Immature natural killer cell (primary cell): Measurements from ENCODE around the gene TIMM17A. TPM values are rescaled to one million over a fixed set of nuclear protein-coding genes. Genes with fewer than 3 reads are reported as not detected.

Source experiments
- DNase-seq, 3 donors: peaks; one replicate each; pipeline ENCODE4 v3.0.0; 2022; ENCODE audit warnings: mixed read lengths in 1 of 3
- H3K27ac Mint-ChIP-seq, 6 donors: one replicate each; pipeline ENCODE4 v1.8.0; 2020; ENCODE audit warnings: mixed read lengths in 6 of 6, mild to moderate bottlenecking in 5 of 6, inconsistent platforms in 4 of 6, moderate library complexity in 3 of 6
- H3K27me3 Mint-ChIP-seq, 3 donors: one replicate each; pipeline ENCODE4 v1.8.0; 2020 to 2021; ENCODE audit warnings: low read depth in 3 of 3, mild to moderate bottlenecking in 3 of 3, mixed read lengths in 3 of 3, moderate library complexity in 3 of 3, inconsistent platforms in 1 of 3
- H3K36me3 Mint-ChIP-seq, 3 donors: one replicate each; pipeline ENCODE4 v1.8.0; 2020; ENCODE audit warnings: mixed read lengths in 3 of 3, inconsistent platforms in 2 of 3, mild to moderate bottlenecking in 2 of 3
- H3K4me1 Mint-ChIP-seq, 2 donors: one replicate each; pipeline ENCODE4 v1.8.0; 2020; ENCODE audit warnings: inconsistent platforms in 2 of 2, mild to moderate bottlenecking in 2 of 2, mixed read lengths in 2 of 2, moderate library complexity in 1 of 2
- H3K4me3 Mint-ChIP-seq, 5 donors: one replicate each; pipeline ENCODE4 v1.8.0; 2020; ENCODE audit warnings: mild to moderate bottlenecking in 5 of 5, mixed read lengths in 5 of 5, inconsistent platforms in 3 of 5, moderate library complexity in 3 of 5
- H3K9me3 Mint-ChIP-seq, 6 donors: one replicate each; pipeline ENCODE4 v1.8.0; 2020; ENCODE audit warnings: mild to moderate bottlenecking in 6 of 6, mixed read lengths in 6 of 6, inconsistent platforms in 4 of 6, moderate library complexity in 3 of 6
- polyA plus RNA-seq, 3 donors: library from polyadenylated mRNA; unstranded; fragments of 300-500 nt; fragmentation: Illumina TruSeq; gene quantifications; one replicate each; pipeline ENCODE4 v1.2.3, GENCODE V29; 2021

Gene TIMM17A
- polyA plus RNA-seq, 3 donors from 2014 or later: 34.3 to 42.9 (median 34.7) TPM

DNA sequence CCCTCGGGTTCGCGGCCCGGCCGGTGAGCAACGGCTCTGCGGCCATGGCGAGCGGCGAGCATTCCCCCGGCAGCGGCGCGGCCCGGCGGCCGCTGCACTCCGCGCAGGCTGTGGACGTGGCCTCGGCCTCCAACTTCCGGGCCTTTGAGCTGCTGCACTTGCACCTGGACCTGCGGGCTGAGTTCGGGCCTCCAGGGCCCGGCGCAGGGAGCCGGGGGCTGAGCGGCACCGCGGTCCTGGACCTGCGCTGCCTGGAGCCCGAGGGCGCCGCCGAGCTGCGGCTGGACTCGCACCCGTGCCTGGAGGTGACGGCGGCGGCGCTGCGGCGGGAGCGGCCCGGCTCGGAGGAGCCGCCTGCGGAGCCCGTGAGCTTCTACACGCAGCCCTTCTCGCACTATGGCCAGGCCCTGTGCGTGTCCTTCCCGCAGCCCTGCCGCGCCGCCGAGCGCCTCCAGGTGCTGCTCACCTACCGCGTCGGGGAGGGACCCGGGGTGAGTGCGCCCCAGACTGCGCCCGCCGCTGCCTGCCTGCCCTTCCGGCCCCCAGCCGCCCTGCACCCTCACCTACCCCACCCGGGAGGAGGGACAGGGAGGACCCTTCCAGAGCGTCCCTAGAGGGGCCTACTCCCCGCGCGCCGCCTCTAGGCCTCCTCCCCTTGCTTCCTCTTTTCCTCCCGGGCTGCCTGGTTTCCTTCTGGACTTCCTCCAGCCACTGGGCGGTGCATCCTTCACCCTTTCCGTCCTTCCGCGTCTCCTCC, 27.5 kb downstream of the TIMM17A start, which contains the start of gene RNPEP:
Gene RNPEP (plus strand): TSS at position 26 of the 757 bp plus-strand sequence. CDS start 19 bp downstream, at position 45.
- H3K9me3 Mint-ChIP-seq: no peaks in the 10 kb centered on the region
- peak within 1 kb of the TSS; percentile 94 to 99 (median 98) for H3K4me3 Mint-ChIP-seq
- peaks cover 3 to 6% (median 4%) of the 10 kb centered on the region in 3 donors for H3K27me3 Mint-ChIP-seq
- peak within 1 kb of the TSS; percentile 90 to 99 (median 92) for H3K27ac Mint-ChIP-seq
- peaks cover 24 to 33% of the 10 kb centered on the region in 2 donors for H3K4me1 Mint-ChIP-seq
- DNase-seq: peak; percentile 52 to 69 (median 67)
- no peaks in the 10 kb centered on the region for H3K36me3 Mint-ChIP-seq

DNA sequence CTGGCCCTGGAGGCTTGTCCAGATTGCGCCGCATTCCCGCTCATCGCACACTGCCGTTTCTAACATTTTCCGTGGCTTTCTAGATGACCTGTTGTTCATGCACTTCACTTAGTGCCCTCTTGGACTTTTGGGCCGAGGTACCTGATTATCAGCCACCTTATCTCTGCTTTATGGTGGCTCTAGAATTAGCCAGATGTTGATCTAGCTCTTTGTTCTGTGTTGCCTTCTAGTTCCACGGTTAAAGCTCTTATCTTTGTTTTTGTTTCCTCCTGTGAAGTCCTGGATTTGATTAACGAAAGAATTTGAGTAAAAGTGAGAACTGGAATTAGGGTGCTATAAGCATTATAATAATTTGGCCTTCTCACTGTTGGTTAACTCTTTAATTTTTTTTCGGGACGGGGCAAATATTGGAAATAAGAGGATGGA, 28.1 kb downstream of the TIMM17A start:
- no peak for DNase-seq
- no peaks in the 10 kb centered on the region for H3K9me3 Mint-ChIP-seq
- H3K4me1 Mint-ChIP-seq: peaks cover 24 to 33% of the 10 kb centered on the region in 2 donors

DNA sequence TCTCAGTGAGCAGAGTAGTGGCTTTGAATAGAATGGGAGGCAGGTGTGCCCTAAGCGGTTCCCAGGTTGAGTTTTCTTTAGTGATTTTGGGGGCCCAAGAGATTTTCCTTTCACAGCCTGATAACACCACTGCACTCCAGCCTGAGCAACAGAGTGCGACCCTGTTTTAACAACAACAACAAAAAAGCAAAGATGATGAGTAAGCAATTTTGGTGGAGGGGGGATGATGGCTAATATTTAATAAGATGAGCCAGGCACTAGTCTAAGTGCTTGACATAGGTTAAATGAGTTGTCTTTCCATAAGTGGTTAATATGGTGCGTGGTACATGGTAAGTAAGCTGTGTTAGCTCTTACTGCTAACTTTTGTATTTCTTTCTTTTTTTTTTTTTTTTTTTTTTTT, 29.1 kb downstream of the TIMM17A start:
- Mint-ChIP-seq H3K9me3 (no peaks in the 10 kb centered on the region), H3K27ac (peak overlapping the region in 5 of 6 donors; percentile 20 to 90 (median 53)), H3K27me3 (peaks cover 2 to 5% (median 4%) of the 10 kb centered on the region in 3 donors), H3K4me1 (peaks cover 24 to 33% of the 10 kb centered on the region in 2 donors), H3K4me3 (peak overlapping the region in 4 of 5 donors; percentile 0 to 99 (median 18)), H3K36me3 (peaks cover 0 to 3% (median 0%) of the 10 kb centered on the region in 3 donors)
- DNase-seq: no peak

More for the DNA sequence above, 28.1 kb downstream of the TIMM17A start:
- H3K36me3 Mint-ChIP-seq: no peaks in the 10 kb centered on the region
- H3K4me3 Mint-ChIP-seq: peak overlapping the region; percentile 93 to 99 (median 98)
- peaks cover 3 to 6% (median 4%) of the 10 kb centered on the region in 3 donors for H3K27me3 Mint-ChIP-seq
- H3K27ac Mint-ChIP-seq: peak overlapping the region; percentile 89 to 99 (median 91)

- H3K9me3 Mint-ChIP-seq: no peaks in the 10 kb centered on the region
- H3K36me3 Mint-ChIP-seq: peaks cover 5 to 9% (median 5%) of the 10 kb centered on the region in 3 donors
- DNase-seq: no peak
- H3K27ac Mint-ChIP-seq: peak overlapping the region in 1 of 6 donors; percentile 24
- peaks cover 24 to 33% of the 10 kb centered on the region in 2 donors for H3K4me1 Mint-ChIP-seq
- peak overlapping the region in 1 of 5 donors; percentile 21 for H3K4me3 Mint-ChIP-seq
- H3K27me3 Mint-ChIP-seq: peaks cover 2 to 5% (median 4%) of the 10 kb centered on the region in 3 donors
Measured at GRCh38 chr1:201985355-201985754, 30.1 kb downstream of the TIMM17A start.

DNA sequence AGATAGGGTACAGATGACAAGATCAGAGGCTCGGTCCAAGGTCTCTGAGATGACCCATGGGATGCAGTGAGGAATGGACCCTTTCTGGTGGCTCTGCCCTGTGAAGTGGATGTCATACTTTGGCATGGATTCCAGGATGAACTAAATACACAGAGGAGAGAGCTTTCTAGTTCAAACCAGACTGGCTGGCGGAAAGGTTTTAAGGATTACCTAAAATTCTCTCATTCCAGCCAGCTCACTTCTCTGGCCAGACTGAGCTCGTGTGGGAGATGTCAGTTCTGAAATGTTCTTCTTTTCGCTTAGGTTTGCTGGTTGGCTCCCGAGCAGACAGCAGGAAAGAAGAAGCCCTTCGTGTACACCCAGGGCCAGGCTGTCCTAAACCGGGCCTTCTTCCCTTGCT, 33.3 kb downstream of the TIMM17A start:
- Mint-ChIP-seq H3K4me1 (peaks cover 10 to 16% of the 10 kb centered on the region in 2 donors), H3K36me3 (peaks cover 21 to 26% (median 22%) of the 10 kb centered on the region in 3 donors), H3K4me3 (no peak overlapping the region), H3K9me3 (no peaks in the 10 kb centered on the region), H3K27me3 (peaks cover 0 to 2% (median 0%) of the 10 kb centered on the region in 3 donors), H3K27ac (no peak overlapping the region)
- DNase-seq: no peak

DNA sequence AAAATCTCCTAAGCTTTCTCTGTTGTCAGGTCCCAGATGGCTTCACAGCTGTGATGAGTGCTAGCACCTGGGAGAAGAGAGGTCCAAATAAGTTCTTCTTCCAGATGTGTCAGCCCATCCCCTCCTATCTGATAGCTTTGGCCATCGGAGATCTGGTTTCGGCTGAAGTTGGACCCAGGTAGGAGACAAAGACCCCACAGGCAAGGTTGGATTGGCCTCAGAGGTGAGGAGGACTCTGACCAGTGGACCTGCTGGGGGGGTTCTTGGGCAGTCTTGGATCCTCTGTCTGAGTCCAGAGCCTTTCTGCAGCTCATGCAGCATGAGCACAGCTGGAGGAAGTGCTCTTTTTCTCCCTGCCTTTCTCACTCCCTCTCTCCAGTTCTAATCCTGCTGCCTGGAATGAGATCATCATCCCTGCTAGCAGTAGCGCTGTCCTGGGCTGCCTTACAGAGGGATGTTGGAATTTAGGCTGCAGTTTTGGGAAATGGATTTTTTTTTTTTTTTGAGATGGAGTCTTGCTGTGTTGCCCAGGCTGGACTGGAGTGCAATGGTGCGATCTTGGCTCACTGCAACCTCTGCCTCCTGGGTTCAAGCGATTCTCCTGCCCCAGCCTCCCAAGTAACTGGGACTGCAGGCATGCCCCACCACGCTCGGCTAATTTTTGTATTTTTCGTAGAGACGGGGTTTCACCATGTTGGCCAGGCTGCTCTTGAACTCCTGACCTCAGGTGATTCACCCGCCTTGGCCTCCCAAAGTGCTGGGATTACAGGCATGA, 34.2 kb downstream of the TIMM17A start:
- no peak overlapping the region for H3K4me3 Mint-ChIP-seq
- no peak for DNase-seq
- H3K4me1 Mint-ChIP-seq: peaks cover 3 to 7% of the 10 kb centered on the region in 2 donors
- no peak overlapping the region for H3K27ac Mint-ChIP-seq
- no peaks in the 10 kb centered on the region for H3K9me3 Mint-ChIP-seq
- peaks cover 28 to 33% (median 30%) of the 10 kb centered on the region in 3 donors for H3K36me3 Mint-ChIP-seq
- peaks cover 0 to 2% (median 0%) of the 10 kb centered on the region in 3 donors for H3K27me3 Mint-ChIP-seq

- peaks cover 0 to 2% (median 0%) of the 10 kb centered on the region in 3 donors for H3K27me3 Mint-ChIP-seq
- peaks cover 28 to 39% (median 30%) of the 10 kb centered on the region in 3 donors for H3K36me3 Mint-ChIP-seq
- peaks cover under 1 to 5% of the 10 kb centered on the region in 2 donors for H3K4me1 Mint-ChIP-seq
- H3K27ac Mint-ChIP-seq: no peak overlapping the region
- H3K4me3 Mint-ChIP-seq: no peak overlapping the region
- no peak for DNase-seq
- no peaks in the 10 kb centered on the region for H3K9me3 Mint-ChIP-seq
Measured at GRCh38 chr1:201990427-201990826, 35.1 kb downstream of the TIMM17A start.

DNA sequence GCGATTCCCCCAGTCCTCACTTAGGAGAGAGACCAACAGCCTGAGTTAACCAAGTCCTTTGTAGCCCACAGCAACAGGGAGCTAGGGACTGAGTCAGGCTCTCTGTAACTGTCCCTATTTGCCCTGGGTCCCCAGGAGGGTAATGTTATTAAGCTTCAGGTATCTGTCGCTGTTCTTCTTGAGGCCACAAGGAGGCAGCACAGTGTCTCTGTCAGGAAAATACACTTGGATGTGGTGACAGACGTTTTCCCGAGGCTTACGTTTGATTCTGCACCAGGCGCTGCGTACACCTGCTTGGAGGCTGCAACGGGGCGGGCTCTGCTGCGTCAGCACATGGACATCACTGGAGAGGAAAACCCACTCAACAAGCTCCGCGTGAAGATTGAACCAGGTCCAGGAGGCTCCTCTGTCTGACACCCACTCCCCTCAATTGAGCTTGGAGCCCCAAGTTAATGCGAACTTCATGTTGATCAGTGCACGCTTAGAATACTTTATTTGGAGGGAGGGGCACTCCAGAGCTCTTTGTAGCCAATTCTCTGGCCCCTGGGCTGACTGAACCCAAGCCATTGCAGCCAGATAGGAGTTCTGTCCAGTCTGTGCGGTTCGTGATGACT, 44.4 kb downstream of the TIMM17A start:
- Mint-ChIP-seq H3K4me1 (no peaks in the 10 kb centered on the region), H3K27me3 (peaks cover 0 to 7% (median 0%) of the 10 kb centered on the region in 3 donors), H3K27ac (no peak overlapping the region), H3K9me3 (no peaks in the 10 kb centered on the region), H3K4me3 (no peak overlapping the region), H3K36me3 (peaks cover 25 to 62% (median 46%) of the 10 kb centered on the region in 3 donors)
- peak in 2 of 3 donors; percentile 11 to 18 for DNase-seq

DNA sequence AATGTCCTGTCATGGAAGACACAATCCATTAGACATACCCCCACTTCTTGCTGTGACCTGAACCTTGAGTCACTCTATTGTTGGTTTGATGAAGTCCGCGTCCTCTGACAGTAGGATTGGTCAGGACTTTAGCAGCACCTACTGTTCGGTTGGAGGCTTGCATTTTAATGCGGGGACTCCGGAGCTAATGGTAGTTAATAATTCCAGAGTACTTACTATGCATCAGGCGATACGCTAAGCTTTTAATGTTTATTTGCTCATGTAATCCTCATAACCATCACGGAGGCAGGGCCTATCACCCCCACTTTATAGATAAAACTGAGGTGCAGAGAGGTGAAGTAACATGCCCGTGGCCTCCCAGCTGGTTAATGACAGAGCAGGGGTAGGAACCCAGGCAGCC, 47.2 kb downstream of the TIMM17A start:
- DNase-seq: no peak
- Mint-ChIP-seq H3K36me3 (peaks cover 25 to 62% (median 43%) of the 10 kb centered on the region in 3 donors), H3K27ac (no peak overlapping the region), H3K4me3 (no peak overlapping the region), H3K4me1 (no peaks in the 10 kb centered on the region), H3K27me3 (peaks cover 0 to 7% (median 0%) of the 10 kb centered on the region in 3 donors), H3K9me3 (no peaks in the 10 kb centered on the region)

DNA sequence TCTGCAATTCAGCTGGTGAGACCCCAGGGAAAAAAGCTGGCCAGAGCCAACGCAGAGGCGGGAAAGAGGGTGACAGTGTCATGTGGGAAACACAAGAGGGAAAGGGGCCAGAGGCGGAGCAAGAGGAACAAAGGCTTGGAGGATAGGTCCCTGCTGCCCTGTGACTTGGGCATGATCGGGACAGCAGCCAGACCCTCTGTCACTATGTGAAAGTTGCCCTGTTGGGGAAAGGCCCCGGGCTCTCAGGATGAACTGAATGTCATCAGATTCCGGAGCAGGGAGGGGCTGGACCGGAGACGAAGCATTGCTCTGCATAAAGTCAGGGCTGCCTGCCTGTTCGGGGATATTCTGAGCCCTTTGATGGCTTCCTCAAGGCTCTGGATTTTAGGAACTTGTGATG, 49.4 kb downstream of the TIMM17A start:
- no peak for DNase-seq
- Mint-ChIP-seq H3K4me3 (no peak overlapping the region), H3K36me3 (peaks cover 28 to 57% (median 41%) of the 10 kb centered on the region in 3 donors), H3K27me3 (peaks cover 0 to 6% (median 2%) of the 10 kb centered on the region in 3 donors), H3K4me1 (peaks cover 0 to 4% of the 10 kb centered on the region in 2 donors), H3K9me3 (no peaks in the 10 kb centered on the region), H3K27ac (no peak overlapping the region)

DNA sequence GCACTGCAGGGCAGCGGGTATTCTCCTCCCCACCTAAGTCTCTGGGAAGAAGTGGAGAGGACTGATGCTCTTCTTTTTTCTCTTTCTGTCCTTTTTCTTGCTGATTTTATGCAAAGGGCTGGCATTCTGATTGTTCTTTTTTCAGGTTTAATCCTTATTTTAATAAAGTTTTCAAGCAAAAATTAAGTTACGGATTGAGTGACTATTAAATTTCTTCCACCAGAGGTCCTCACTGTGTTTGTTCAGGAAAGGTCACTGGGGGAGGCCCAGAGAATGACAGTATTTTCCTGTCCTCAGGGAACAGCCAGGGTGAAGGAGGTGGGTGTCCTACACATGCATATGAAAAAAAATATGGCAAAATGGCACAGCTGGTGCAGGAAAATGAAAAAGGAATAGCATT, 50.7 kb downstream of the TIMM17A start:
- H3K9me3 Mint-ChIP-seq: no peaks in the 10 kb centered on the region
- H3K4me1 Mint-ChIP-seq: peaks cover 0 to 4% of the 10 kb centered on the region in 2 donors
- DNase-seq: no peak
- H3K4me3 Mint-ChIP-seq: no peak overlapping the region
- H3K27me3 Mint-ChIP-seq: peaks cover 0 to 2% (median 0%) of the 10 kb centered on the region in 3 donors
- H3K36me3 Mint-ChIP-seq: peaks cover 28 to 48% (median 30%) of the 10 kb centered on the region in 3 donors
- peak overlapping the region in 1 of 6 donors; percentile 7 for H3K27ac Mint-ChIP-seq

- Mint-ChIP-seq H3K9me3 (no peaks in the 10 kb centered on the region), H3K4me1 (peaks cover 0 to 4% of the 10 kb centered on the region in 2 donors), H3K36me3 (peaks cover 26 to 42% (median 28%) of the 10 kb centered on the region in 3 donors), H3K4me3 (no peak overlapping the region), H3K27me3 (peaks cover 0 to 2% (median 0%) of the 10 kb centered on the region in 3 donors), H3K27ac (peak overlapping the region in 2 of 6 donors; percentile 28 to 43)
- DNase-seq: no peak
Measured at GRCh38 chr1:202007304-202007703, 52.0 kb downstream of the TIMM17A start.

GRCh38 chr1:202007805-202008489, 52.6 kb downstream of the TIMM17A start:
- H3K27me3 Mint-ChIP-seq: peaks cover 0 to 2% (median 0%) of the 10 kb centered on the region in 3 donors
- H3K4me3 Mint-ChIP-seq: no peak overlapping the region
- peaks cover 0 to 4% of the 10 kb centered on the region in 2 donors for H3K4me1 Mint-ChIP-seq
- no peaks in the 10 kb centered on the region for H3K9me3 Mint-ChIP-seq
- H3K36me3 Mint-ChIP-seq: peaks cover 21 to 35% (median 24%) of the 10 kb centered on the region in 3 donors
- DNase-seq: no peak
- no peak overlapping the region for H3K27ac Mint-ChIP-seq
